DMS114 treated with DMSO at 0.1 percent for 48 hours (cell line): ENCODE data around the gene PLXNB1.
A peak's percentile ranks its signal among the peaks of the same experiment; 100 is the strongest.
"Not testable (repeated sequence)": the region's sequence is repeated elsewhere in the genome, so short reads cannot be mapped to it uniquely, and the experiment has no call there.

Source experiments
- DNase-seq: peaks from one replicate; lab custom pipeline; 2025; ENCODE audit not compliant: unreplicated experiment; lab: John Stamatoyannopoulos, UW

The PLXNB1 gene, protein sequence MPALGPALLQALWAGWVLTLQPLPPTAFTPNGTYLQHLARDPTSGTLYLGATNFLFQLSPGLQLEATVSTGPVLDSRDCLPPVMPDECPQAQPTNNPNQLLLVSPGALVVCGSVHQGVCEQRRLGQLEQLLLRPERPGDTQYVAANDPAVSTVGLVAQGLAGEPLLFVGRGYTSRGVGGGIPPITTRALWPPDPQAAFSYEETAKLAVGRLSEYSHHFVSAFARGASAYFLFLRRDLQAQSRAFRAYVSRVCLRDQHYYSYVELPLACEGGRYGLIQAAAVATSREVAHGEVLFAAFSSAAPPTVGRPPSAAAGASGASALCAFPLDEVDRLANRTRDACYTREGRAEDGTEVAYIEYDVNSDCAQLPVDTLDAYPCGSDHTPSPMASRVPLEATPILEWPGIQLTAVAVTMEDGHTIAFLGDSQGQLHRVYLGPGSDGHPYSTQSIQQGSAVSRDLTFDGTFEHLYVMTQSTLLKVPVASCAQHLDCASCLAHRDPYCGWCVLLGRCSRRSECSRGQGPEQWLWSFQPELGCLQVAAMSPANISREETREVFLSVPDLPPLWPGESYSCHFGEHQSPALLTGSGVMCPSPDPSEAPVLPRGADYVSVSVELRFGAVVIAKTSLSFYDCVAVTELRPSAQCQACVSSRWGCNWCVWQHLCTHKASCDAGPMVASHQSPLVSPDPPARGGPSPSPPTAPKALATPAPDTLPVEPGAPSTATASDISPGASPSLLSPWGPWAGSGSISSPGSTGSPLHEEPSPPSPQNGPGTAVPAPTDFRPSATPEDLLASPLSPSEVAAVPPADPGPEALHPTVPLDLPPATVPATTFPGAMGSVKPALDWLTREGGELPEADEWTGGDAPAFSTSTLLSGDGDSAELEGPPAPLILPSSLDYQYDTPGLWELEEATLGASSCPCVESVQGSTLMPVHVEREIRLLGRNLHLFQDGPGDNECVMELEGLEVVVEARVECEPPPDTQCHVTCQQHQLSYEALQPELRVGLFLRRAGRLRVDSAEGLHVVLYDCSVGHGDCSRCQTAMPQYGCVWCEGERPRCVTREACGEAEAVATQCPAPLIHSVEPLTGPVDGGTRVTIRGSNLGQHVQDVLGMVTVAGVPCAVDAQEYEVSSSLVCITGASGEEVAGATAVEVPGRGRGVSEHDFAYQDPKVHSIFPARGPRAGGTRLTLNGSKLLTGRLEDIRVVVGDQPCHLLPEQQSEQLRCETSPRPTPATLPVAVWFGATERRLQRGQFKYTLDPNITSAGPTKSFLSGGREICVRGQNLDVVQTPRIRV (N-terminal part only)

GRCh38 chr3:48429960-48430707 is at the start of gene PLXNB1:
Gene PLXNB1 (minus strand): TSS chr3:48430086. CDS start chr3:48424611, 5,475 bp downstream.
- DNase-seq = no peak

DNA sequence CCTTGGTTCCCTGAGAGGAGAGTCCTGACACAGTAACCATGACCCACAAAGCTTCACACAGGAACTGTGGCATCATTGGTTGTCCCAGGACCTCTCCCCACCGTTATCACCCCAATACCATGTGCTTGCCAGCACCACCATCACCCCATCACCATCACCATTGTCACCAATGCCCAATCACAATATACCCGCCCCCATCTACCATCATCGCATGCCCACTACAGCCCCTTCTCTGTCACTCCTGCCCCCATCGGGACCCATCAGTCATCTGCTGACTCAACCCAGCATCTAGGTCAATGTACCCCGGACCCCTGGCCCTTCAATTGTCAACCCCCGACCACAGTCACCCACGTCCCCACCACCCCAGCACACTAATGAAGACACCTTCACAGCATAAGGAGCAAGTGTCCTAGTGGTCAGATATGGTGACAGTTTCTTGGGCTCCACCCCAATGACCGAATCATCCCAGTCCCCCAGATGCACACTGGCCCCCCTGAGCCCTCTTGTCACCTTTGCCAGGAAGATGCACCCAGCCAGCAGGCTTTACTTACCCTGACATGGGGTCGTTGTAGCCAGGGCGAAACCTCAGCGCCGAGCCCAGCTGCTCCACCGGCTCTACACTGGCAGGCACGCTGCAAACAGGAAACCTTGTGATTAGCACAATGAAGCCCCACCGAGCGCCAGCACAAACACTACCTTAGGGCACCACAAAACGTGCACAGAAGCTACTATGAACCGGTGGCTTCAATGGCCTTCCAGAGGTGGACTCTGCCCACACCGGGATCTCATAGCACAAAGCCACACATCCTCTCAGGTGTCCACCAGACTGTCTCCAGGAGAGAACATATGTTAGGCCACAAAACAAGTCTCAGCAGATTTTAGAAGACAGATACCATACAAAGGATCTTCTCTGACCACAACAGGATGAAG is 49.0 kb upstream of the PLXNB1 start:
- no peak for DNase-seq

DNA sequence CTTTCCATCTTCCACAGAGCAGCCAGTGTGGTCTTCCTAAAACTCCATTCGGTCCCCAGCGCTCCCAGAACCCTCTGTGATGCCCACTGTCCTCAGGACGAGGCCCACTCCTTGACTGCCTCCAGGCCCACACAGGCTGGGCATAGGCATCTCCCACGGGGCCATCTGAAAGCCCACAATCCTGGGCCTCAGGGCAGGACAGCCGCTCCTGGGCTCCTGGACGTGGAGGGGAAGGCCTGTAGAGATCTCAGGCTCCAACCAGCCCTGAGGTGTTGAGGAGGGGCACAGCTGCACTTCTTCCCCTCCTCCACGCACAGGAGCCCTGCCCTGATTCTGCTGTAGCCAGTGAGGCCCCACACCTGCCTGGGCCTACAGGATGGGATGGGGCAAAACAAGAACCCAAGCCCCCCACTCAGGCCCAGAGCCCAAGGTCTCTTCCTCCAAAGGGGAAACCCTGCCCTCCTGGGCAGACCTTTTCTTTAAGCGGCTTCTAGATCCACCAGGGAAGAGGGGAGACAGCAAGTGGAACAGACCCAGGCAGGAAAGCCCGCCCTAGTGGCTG is 48.2 kb upstream of the PLXNB1 start:
- DNase-seq = no peak

DNA sequence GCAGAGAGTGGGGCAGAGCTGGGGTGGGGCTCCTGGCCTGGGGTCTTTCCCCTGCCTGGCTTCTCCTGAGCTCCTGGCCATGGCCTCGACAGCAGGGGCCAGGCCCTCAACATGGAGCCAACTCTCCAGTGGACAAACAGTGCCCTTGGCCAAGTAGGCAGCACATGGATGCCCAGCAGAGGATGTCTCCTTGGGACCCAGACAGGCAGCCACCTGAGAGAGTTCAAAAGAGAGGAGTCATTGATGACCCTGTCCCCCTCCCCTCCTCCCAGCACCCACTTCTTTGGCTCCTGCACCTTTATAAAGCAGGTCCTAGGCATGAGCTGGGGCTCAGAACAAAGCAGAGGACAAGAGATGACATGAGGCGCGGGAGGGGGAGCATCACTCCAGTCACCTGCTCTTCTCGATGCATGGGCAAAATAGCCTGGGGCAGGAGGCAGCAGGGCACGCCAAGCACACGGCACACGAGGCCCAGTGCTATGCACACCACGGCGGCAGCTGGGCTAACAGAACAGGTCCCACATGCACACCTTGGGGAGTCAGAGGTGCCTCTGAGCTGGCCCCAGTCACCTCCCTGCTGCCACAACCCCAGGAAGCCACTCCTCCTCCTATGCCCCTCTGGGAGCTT is 46.7 kb upstream of the PLXNB1 start:
- no peak for DNase-seq

DNA sequence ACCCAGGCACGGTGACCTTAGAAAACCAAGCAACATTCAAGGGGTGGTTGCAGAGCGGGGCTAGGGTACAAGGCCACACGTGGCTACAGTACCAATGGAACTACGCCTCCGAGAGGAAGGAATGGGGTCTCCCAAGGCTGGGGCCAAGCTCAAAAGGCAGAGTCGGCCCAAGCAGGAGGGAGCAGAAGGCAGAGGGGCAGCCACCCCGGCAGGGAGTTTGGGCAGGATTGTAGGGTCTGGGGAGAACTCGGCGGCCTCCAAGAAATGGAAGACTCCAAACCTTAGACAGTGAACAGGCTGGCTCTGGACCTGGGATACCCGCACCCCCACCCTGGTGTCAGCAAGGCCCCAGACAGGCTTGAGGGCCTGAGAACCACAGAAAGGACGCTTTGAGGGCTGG is 45.3 kb upstream of the PLXNB1 start:
- DNase-seq = no peak

DNA sequence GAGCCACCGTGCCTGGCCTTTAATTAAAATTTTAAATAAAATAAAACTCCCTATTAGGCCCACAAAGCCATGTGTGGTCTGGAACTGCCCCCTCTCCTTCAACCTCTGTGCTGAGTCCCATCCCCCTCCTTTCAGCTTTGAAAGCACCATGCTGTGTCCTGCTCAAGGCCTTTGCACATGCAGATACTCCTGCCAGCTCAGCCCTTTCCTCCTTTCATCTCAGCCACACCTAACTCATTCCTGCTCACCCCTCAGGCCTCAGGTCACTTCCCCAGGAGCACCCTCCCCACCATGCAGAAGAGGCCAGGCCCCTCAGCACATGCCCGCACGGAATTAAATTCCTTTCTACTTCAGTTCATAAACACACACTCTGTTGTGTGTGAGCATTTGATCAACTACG is 44.7 kb upstream of the PLXNB1 start:
- no peak for DNase-seq

DNA sequence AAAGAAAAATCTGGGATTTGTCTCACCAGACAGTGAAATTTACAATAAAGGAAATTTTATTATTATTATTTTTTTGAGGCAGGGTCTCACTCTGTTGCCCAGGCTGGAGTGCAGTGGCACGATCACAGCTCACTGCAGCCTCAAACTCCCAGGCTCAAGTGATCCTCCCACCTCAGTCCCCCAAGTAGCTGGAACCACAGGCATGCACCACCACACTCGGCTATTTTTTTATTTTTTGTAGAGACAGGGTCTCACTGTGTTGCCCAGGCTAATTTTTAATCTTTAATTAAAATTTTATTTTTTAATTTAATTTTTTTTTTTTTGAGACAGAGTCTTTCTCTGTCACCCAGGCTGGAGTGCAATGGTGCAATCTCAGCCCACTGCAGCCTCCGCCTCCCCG is 44.1 kb upstream of the PLXNB1 start:
- DNase-seq = not testable (repeated sequence)

DNA sequence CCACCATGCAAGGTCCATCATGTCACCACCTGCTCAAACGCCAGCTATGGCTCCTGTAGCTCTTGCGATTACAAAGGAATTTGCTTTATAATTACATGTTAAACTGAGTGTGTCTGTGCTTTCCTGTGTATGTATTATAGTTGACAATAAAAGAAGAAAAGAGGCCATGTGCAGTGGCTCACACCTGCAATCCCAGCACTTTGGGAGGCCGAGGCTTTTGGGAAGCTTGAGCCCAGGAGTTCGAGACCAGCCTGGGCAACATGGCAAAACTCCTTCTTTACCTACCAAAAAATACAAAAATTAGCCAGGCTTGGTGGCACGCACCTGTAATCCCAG is 43.7 kb upstream of the PLXNB1 start:
- no peak for DNase-seq

- DNase-seq = peak; percentile 80
These were observed 43.2 kb upstream of the PLXNB1 start for GRCh38 chr3:48472923-48473616.

DNA sequence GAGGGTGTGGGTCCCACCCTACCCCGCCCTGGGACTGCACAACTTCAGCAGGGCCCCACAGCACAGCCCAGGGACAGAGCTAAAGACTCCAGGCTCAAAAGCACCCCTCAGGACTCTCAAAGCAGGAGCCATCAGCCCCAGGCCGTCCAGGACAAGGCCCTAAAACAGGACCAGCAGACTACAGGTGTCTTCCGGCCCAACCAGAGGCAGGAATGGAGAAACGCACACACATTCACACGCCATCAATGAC is 42.7 kb upstream of the PLXNB1 start:
- no peak for DNase-seq

GRCh38 chr3:48470286-48470685 is 40.4 kb upstream of the PLXNB1 start:
- DNase-seq = no peak

DNA sequence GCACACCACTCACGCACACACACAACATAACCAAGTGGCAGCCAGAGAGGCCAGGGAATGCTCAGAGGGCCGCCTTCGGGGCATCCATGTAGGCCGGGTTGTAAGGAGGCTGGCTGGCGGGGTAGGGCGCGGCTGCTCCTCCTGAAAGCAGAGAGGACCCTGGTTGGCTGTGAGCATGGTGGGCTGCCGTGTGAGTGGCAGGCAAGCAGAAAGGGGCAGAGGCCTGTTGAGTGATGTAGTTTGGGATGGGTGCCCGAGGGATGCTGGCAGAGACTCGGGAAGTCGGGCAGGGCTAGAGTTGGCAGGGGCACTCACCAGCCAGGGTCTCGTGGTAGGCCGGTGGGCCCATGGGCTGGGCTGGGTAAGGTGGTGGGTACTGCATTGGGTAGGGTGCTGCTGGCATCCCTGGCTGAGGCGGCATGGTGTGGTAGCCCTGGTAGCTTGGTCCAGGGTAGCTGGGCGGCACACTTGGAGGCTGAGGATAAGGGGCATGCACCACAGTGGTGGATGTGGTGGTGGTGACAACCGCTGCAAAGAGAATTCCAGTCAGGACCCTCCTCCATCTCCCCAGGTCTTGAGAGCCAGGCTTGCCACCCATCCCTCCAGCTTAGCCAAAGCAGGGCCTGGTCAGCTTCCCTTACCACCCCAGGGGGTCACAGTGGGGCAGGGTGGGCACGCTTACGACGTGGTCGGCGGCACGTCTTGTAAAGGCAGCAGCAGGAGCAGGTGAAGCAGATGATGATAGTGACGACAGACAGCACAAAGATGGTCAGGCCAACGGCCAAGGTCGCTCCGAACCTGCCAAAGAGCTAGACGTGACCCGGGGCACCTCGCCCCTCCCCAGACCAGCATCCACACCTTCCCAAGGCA is 39.4 kb upstream of the PLXNB1 start:
- DNase-seq = no peak

DNA sequence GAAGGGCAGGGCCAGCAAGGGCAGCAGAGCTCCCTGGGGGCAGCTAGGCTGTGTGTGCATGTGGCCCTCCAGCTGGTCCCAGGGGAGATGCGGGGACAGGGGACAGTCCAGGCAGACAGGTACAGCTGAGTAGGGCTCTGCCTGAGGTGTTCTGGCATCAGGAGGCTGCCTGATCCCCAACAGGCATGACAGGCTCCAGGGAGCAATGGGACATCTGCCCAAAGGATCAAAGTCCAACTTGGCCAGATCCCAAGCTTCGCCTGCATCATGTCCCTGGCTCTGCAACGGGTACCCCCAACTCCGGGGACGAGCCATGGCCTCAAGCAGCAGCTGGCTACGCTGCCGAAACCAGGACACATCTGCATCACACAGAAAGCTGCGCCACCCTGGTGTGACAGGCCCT is 38.4 kb upstream of the PLXNB1 start:
- no peak for DNase-seq

- no peak for DNase-seq
These were observed 37.8 kb upstream of the PLXNB1 start for GRCh38 chr3:48467473-48468267.

DNA sequence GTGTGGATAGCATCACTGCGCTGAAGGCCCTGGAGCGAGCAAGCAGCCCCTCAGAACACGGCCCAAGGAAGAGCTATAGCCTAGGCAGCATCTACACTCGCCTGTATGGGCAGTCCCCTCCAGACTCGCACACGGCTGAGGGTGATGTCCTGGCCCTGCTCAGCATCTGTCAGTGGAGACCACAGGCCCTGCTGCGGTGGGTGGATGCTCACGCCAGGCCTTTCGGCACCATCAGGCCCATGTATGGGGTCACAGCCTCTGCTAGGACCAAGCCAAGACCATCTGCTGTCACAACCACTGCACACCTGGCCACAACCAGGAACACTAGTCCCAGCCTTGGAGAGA is 37.2 kb upstream of the PLXNB1 start:
- DNase-seq = no peak

- DNase-seq = no peak
These were observed 36.7 kb upstream of the PLXNB1 start for GRCh38 chr3:48466386-48467109.
